Hepatocyte (in vitro differentiated cells): ENCODE data around the gene RPP40. TPM values are rescaled to one million over a fixed set of nuclear protein-coding genes. Genes with fewer than 3 reads are reported as not detected.

Source experiments
- DNase-seq: peaks from one replicate; pipeline ENCODE4 v3.0.0-alpha.2; 2016; ENCODE audit warnings: low spot score
- H2AFZ ChIP-seq: fragments of 200-600 bp; sonication (generic); 2 replicates; pipeline ENCODE4 v1.6.0; 2016; ENCODE audit warnings: antibody characterized with exemption, mild to moderate bottlenecking
- H3K27ac ChIP-seq: fragments of 200-600 bp; sonication (generic); 2 replicates; pipeline ENCODE4 v1.5.1; 2016; ENCODE audit warnings: mild to moderate bottlenecking
- H3K27me3 ChIP-seq: fragments of 200-600 bp; sonication (generic); 2 replicates; pipeline ENCODE4 v1.6.1; 2016
- H3K36me3 ChIP-seq: fragments of 200-600 bp; sonication (generic); replicated peaks from 2 replicates; pipeline ENCODE4 v1.5.1; 2016; ENCODE audit warnings: low read depth; ENCODE audit not compliant: insufficient read depth
- H3K4me1 ChIP-seq: fragments of 200-600 bp; sonication (generic); 2 replicates; pipeline ENCODE4 v1.5.1; 2016; ENCODE audit warnings: mild to moderate bottlenecking, moderate library complexity; ENCODE audit not compliant: insufficient read depth
- H3K4me2 ChIP-seq: fragments of 200-600 bp; sonication (generic); 2 replicates; pipeline ENCODE4 v1.6.0; 2016
- H3K4me3 ChIP-seq: fragments of 200-600 bp; sonication (generic); 2 replicates; pipeline ENCODE4 v1.5.1; 2016; ENCODE audit warnings: mild to moderate bottlenecking
- H3K79me2 ChIP-seq: fragments of 200-600 bp; sonication (generic); 2 replicates; pipeline ENCODE4 v1.6.0; 2017; ENCODE audit warnings: mild to moderate bottlenecking
- H3K9me2 ChIP-seq: fragments of 200-600 bp; sonication (generic); replicated peaks from 2 replicates; pipeline ENCODE4 v1.6.0; 2017; ENCODE audit warnings: mild to moderate bottlenecking; ENCODE audit not compliant: insufficient read depth
- H3K9me3 ChIP-seq: fragments of 200-600 bp; sonication (generic); 2 replicates; pipeline ENCODE4 v1.5.1; 2016; ENCODE audit warnings: low read depth, mild to moderate bottlenecking
- H4K20me1 ChIP-seq: fragments of 200-600 bp; sonication (generic); 2 replicates; pipeline ENCODE4 v1.6.0; 2016; ENCODE audit warnings: mild to moderate bottlenecking; ENCODE audit not compliant: insufficient read depth, poor library complexity, severe bottlenecking
- CTCF ChIP-seq: fragments of 200-600 bp; sonication (generic); IDR thresholded peaks from 2 replicates; pipeline ENCODE4 v1.5.1; 2016; ENCODE audit warnings: antibody characterized with exemption, mild to moderate bottlenecking; ENCODE audit not compliant: poor library complexity
- EZH2 ChIP-seq: fragments of 200-600 bp; sonication (generic); IDR thresholded peaks from 2 replicates; pipeline ENCODE4 v1.6.1; 2016; ENCODE audit warnings: antibody characterized with exemption, mild to moderate bottlenecking, borderline replicate concordance
- EZH2phosphoT487 ChIP-seq: fragments of 200-600 bp; sonication (generic); IDR thresholded peaks from one replicate; pipeline ENCODE4 v1.6.1; 2018; ENCODE audit warnings: antibody characterized with exemption, mild to moderate bottlenecking, low read depth, moderate library complexity; ENCODE audit not compliant: unreplicated experiment, severe bottlenecking
- WGBS: methylation state at CpG from one replicate; pipeline ENCODE4 v1.1.6; 2016; ENCODE audit warnings: low lambda C conversion rate; ENCODE audit errors: missing lambda C conversion rate; 5-methylcytosine and 5-hydroxymethylcytosine counted together
- polyA plus RNA-seq: library from polyadenylated mRNA; unstranded; fragments of >200 nt; fragmentation: Nextera tagmentation; extraction: Ambion mirVana; gene quantifications from 2 replicates; pipeline ENCODE4 v1.2.1, GENCODE V29; 2016
- total RNA-seq: library from RNA; depleted of rRNA; stranded (reverse); fragments of >200 nt; gene quantifications from 2 replicates; pipeline ENCODE4 v1.2.3, GENCODE V29; 2014

Gene RPP40
- total and polyA plus RNA-seq, 2 experiments from 2014 or later: 17.7 to 24.8 TPM

- Histone ChIP-seq H3K4me3 (no peak overlapping the region), H3K27me3 (no peaks in the 10 kb centered on the region), H3K36me3 (no peaks in the 10 kb centered on the region), H3K27ac (no peak overlapping the region), H3K4me1 (no peaks in the 10 kb centered on the region), H3K9me2 (no peaks in the 10 kb centered on the region), H2AFZ (no peak overlapping the region), H3K79me2 (no peaks in the 10 kb centered on the region), H4K20me1 (no peaks in the 10 kb centered on the region), H3K9me3 (no peaks in the 10 kb centered on the region), H3K4me2 (no peak overlapping the region)
- no peak for TF ChIP-seq CTCF
- no peak for TF ChIP-seq EZH2
- TF ChIP-seq EZH2phosphoT487: no peak
- no peak for DNase-seq
- WGBS: 92% methylated on average over 3 of the region's 3 CpGs
Measured at GRCh38 chr6:4994741-4995140, 9.1 kb downstream of the RPP40 start.

GRCh38 chr6:4987432-4987831, 16.4 kb downstream of the RPP40 start:
- Histone ChIP-seq H3K27ac (no peak overlapping the region), H3K36me3 (no peaks in the 10 kb centered on the region), H2AFZ (no peak overlapping the region), H3K79me2 (no peaks in the 10 kb centered on the region), H3K4me2 (no peak overlapping the region), H3K27me3 (no peaks in the 10 kb centered on the region), H3K4me3 (no peak overlapping the region), H3K9me3 (no peaks in the 10 kb centered on the region), H3K4me1 (no peaks in the 10 kb centered on the region), H3K9me2 (no peaks in the 10 kb centered on the region), H4K20me1 (no peaks in the 10 kb centered on the region)
- WGBS: 96% methylated on average over 4 of the region's 4 CpGs
- TF ChIP-seq EZH2: no peak
- TF ChIP-seq EZH2phosphoT487: no peak
- no peak for TF ChIP-seq CTCF
- no peak for DNase-seq

GRCh38 chr6:4986999-4987398, 16.8 kb downstream of the RPP40 start:
- no peaks in the 10 kb centered on the region for H3K36me3 ChIP-seq
- no peak for DNase-seq
- H3K4me3 ChIP-seq: no peak overlapping the region
- H3K9me3 ChIP-seq: no peaks in the 10 kb centered on the region
- no peak overlapping the region for H2AFZ ChIP-seq
- H4K20me1 ChIP-seq: no peaks in the 10 kb centered on the region
- H3K79me2 ChIP-seq: no peaks in the 10 kb centered on the region
- no peak overlapping the region for H3K27ac ChIP-seq
- no peak overlapping the region for H3K4me2 ChIP-seq
- H3K4me1 ChIP-seq: no peaks in the 10 kb centered on the region
- no peaks in the 10 kb centered on the region for H3K9me2 ChIP-seq
- no peaks in the 10 kb centered on the region for H3K27me3 ChIP-seq
- TF ChIP-seq EZH2: no peak
- no peak for TF ChIP-seq CTCF
- no peak for TF ChIP-seq EZH2phosphoT487
- 87% methylated on average over 3 of the region's 3 CpGs for WGBS

- Histone ChIP-seq H3K9me3 (no peaks in the 10 kb centered on the region), H3K4me3 (no peak overlapping the region), H3K36me3 (no peaks in the 10 kb centered on the region), H3K79me2 (no peaks in the 10 kb centered on the region), H3K4me2 (no peak overlapping the region), H3K27me3 (no peaks in the 10 kb centered on the region), H2AFZ (no peak overlapping the region), H4K20me1 (no peaks in the 10 kb centered on the region), H3K9me2 (no peaks in the 10 kb centered on the region), H3K4me1 (no peaks in the 10 kb centered on the region), H3K27ac (no peak overlapping the region)
- TF ChIP-seq EZH2phosphoT487: no peak
- TF ChIP-seq CTCF: no peak
- no peak for DNase-seq
- 91% methylated on average over 6 of the region's 6 CpGs for WGBS
Measured at GRCh38 chr6:4983322-4983721, 20.5 kb downstream of the RPP40 start.
